GM12801 (cell line): ENCODE measurements around the gene GDPD4.

ENCODE experiments used
- CTCF ChIP-seq: IDR thresholded peaks from one replicate; pipeline ENCODE4 v1.5.1; 2011; ENCODE audit warnings: control low read depth; ENCODE audit not compliant: insufficient read length; ENCODE audit errors: extremely low read depth

GDPD4 gene

GRCh38 chr11:77186302-77186701 lies 115.2 kb downstream of the GDPD4 start:
- TF ChIP-seq CTCF: no peak

GRCh38 chr11:77184136-77184860 lies 117.2 kb downstream of the GDPD4 start:
- no peak for TF ChIP-seq CTCF

DNA sequence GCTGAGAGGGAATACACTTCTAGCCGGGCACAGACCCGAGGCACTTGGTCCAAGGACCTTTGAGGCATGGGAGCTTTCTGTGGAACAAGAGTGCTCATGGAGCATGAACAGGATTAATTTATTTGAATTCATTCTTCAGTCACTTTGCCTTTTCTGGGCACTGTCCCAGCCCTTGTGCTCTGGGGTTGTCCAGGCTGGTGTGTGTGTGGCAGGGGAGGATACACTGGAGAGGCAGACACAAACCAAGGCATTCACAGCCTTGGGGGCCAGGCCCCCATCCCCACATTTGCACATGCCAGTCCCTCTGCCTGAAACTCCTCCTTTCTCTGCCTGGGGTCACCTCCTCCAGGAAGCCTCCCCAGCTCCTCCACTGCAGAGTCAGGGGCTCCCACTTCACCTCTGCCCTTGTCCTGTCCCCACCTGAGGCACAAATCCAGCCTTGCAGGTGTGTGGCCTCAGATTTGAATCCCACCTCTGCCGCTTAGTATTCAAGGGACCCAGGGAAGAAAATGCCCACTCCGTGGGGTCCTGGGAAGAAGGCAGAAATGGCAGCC lies 118.0 kb downstream of the GDPD4 start:
- TF ChIP-seq CTCF: no peak

DNA sequence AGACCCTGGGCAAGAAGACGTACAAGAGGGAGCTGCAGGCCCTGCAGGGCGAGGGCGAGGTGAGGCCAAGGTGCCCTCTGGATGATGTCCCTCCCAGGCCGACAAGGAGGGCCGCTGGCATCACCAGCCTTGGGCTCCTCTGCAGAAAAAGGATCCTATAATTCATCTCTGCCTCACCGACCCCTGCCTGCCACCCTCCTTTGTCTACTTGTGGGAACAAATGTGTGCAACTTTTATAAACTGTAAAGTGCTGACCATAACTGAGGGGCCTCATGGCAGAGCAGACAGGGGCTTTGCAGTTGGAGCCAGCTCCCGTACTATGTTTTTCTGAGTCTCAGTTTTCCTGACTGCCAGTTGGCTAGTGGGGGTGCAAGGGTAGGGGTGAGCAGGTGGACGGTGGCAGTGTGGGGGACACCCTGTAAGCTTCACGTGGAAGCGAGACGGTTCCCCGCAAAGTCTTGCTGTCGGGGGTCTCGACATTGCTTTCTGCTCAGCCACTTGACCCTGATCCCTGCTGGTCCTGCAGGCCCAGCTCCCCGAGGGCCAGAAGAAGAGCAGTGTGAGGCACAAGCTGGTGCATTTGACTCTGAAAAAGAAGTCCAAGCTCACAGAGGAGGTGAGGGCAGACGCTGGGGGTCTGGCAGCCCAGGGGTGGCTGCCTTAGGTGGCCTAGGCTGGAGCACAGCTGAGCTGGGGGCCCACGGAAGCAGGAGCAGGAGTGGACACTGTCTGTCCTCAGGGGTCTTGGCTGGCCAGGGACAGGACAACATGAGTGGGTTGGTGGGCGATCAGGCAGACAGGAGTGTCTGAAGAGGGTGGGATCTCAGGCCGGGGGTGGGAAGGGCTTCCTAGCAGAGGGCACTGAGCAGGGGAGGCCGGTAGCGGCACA lies 118.7 kb downstream of the GDPD4 start:
- no peak for TF ChIP-seq CTCF

DNA sequence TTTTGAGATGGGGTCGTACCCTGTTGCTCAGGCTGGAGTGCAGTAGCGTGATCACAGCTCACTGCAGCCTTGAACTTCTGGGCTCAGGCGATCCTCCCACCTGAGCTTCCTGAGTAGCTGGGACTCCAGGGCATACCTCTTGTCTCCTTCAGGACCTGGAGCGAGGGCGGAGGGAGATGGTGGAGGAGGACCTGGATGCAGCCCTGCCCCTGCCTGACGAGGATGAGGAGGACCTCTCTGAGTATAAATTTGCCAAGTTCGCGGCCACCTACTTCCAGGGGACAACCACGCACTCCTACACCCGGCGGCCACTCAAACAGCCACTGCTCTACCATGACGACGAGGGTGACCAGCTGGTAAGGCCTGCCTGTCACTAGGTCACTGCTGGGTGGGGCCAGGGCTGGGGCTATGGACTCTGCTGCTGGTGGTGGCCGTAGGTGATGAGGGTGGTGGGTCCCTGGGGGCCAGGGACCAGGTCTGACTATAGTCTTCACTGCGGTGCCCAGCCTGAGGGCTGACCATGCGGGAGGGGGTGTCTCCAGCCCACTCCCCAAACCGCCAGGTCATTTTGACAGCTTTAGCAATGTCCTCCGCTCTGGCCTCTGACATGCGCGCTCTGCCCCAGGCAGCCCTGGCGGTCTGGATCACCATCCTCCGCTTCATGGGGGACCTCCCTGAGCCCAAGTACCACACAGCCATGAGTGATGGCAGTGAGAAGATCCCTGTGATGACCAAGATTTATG lies 119.5 kb downstream of the GDPD4 start:
- TF ChIP-seq CTCF: no peak

- TF ChIP-seq CTCF: no peak
Measured at GRCh38 chr11:77181226-77181625, 120.3 kb downstream of the GDPD4 start.

- no peak for TF ChIP-seq CTCF
Measured at GRCh38 chr11:77180346-77180745, 121.1 kb downstream of the GDPD4 start.
